CD14-positive monocyte (primary cell): Measurements from ENCODE around the gene ZFPL1. TPM values are rescaled to one million over a fixed set of nuclear protein-coding genes. Genes with fewer than 3 reads are reported as not detected.

Source experiments
- DNase-seq, 3 donors: peaks; one replicate each; pipeline ENCODE4 v3.0.0-alpha.2; 2011 to 2022
- H2AFZ ChIP-seq: 2 replicates; pipeline ENCODE4 v1.6.0; 2012; ENCODE audit warnings: mild to moderate bottlenecking, low read depth, low read length, inconsistent platforms; ENCODE audit not compliant: insufficient read depth, poor library complexity, severe bottlenecking
- H3K27ac ChIP-seq, 2 donors: 1 replicate in 1 of 2; 2 replicates in 1 of 2; pipeline ENCODE4 v1.5.1; 2012 to 2013; ENCODE audit warnings: low read length in 2 of 2, control low read depth in 1 of 2, inconsistent platforms in 1 of 2, low read depth in 1 of 2, mild to moderate bottlenecking in 1 of 2
- H3K27me3 ChIP-seq, 2 donors: one replicate each; pipeline versions ENCODE4 v1.6.0 to v1.6.1; 2011 to 2013; ENCODE audit warnings: low read length in 2 of 2; ENCODE audit not compliant: control insufficient read depth in 2 of 2, insufficient read depth in 2 of 2
- H3K36me3 ChIP-seq, 2 donors: replicated peaks in 1 of 2; 1 replicate in 1 of 2; 2 replicates in 1 of 2; pipeline versions ENCODE4 v1.5.1 to v1.6.1; 2012 to 2013; ENCODE audit warnings: low read length in 2 of 2, control low read depth in 1 of 2, inconsistent platforms in 1 of 2, mild to moderate bottlenecking in 1 of 2; ENCODE audit not compliant: insufficient read depth in 2 of 2, control insufficient read depth in 1 of 2
- H3K4me1 ChIP-seq, 2 donors: 1 replicate in 1 of 2; 2 replicates in 1 of 2; pipeline versions ENCODE4 v1.5.1 to v1.6.1; 2012 to 2013; ENCODE audit warnings: low read length in 2 of 2, control low read depth in 1 of 2, inconsistent platforms in 1 of 2, mild to moderate bottlenecking in 1 of 2, moderate library complexity in 1 of 2; ENCODE audit not compliant: insufficient read depth in 2 of 2, control insufficient read depth in 1 of 2
- H3K4me2 ChIP-seq: replicated peaks from 2 replicates; pipeline ENCODE3; 2012; ENCODE audit warnings: low read length, moderate library complexity, mild to moderate bottlenecking; ENCODE audit not compliant: poor library complexity, severe bottlenecking; ENCODE audit errors: extremely low read depth
- H3K4me3 ChIP-seq, 3 experiments: fragments of 200-600 bp in 1 of 3; sonication (generic) in 1 of 3; replicated peaks in 1 of 3; 1 replicate in 2 of 3; 2 replicates in 1 of 3; pipeline ENCODE4 v1.5.1; 2011 to 2013; ENCODE audit warnings: low read length in 3 of 3, mild to moderate bottlenecking in 3 of 3, control low read depth in 2 of 3, low read depth in 2 of 3, inconsistent platforms in 1 of 3, moderate library complexity in 1 of 3
- H3K79me2 ChIP-seq: 2 replicates; pipeline ENCODE4 v1.6.0; 2012; ENCODE audit warnings: mild to moderate bottlenecking, control low read depth, inconsistent platforms, low read length, moderate library complexity; ENCODE audit not compliant: insufficient read depth
- H3K9ac ChIP-seq: 2 replicates; pipeline ENCODE4 v1.6.0; 2017; ENCODE audit warnings: low read length, mild to moderate bottlenecking; ENCODE audit not compliant: insufficient read depth, poor library complexity, severe bottlenecking
- H3K9me3 ChIP-seq, 2 donors: replicated peaks in 1 of 2; 1 replicate in 1 of 2; 2 replicates in 1 of 2; pipeline versions ENCODE4 v1.5.1 to v1.6.1; 2012 to 2013; ENCODE audit warnings: low read length in 2 of 2, control low read depth in 1 of 2; ENCODE audit not compliant: control insufficient read depth in 1 of 2, insufficient read depth in 1 of 2
- H4K20me1 ChIP-seq: 2 replicates; pipeline ENCODE4 v1.6.0; 2012; ENCODE audit warnings: mild to moderate bottlenecking, low read length, control low read depth, moderate library complexity; ENCODE audit not compliant: insufficient read depth
- H3K27ac Mint-ChIP-seq, 7 donors: one replicate each; pipeline ENCODE4 v1.8.0; 2020; ENCODE audit warnings: mild to moderate bottlenecking in 7 of 7, mixed read lengths in 7 of 7, moderate library complexity in 6 of 7, inconsistent platforms in 2 of 7
- H3K27me3 Mint-ChIP-seq, 3 donors: one replicate each; pipeline ENCODE4 v1.8.0; 2021 to 2022; ENCODE audit warnings: low read depth in 3 of 3, mild to moderate bottlenecking in 3 of 3, mixed read lengths in 3 of 3, moderate library complexity in 3 of 3, inconsistent platforms in 1 of 3
- H3K36me3 Mint-ChIP-seq, 2 donors: one replicate each; pipeline ENCODE4 v1.8.0; 2020; ENCODE audit warnings: mixed read lengths in 2 of 2, inconsistent platforms in 1 of 2, mild to moderate bottlenecking in 1 of 2
- H3K4me1 Mint-ChIP-seq: one replicate; pipeline ENCODE4 v1.8.0; 2020; ENCODE audit warnings: mild to moderate bottlenecking, mixed read lengths
- H3K4me3 Mint-ChIP-seq, 2 donors: one replicate each; pipeline ENCODE4 v1.8.0; 2020; ENCODE audit warnings: mild to moderate bottlenecking in 2 of 2, mixed read lengths in 2 of 2, moderate library complexity in 1 of 2
- H3K9me3 Mint-ChIP-seq, 7 donors: one replicate each; pipeline ENCODE4 v1.8.0; 2020 to 2022; ENCODE audit warnings: mixed read lengths in 7 of 7, mild to moderate bottlenecking in 6 of 7, moderate library complexity in 6 of 7, inconsistent platforms in 2 of 7
- CTCF ChIP-seq: fragments of 200-600 bp; IDR thresholded peaks from one replicate; pipeline ENCODE4 v1.8.0; 2022; ENCODE audit warnings: antibody characterized with exemption, mild to moderate bottlenecking
- WGBS: methylation state at CpG from one replicate; pipeline ENCODE4 v1.1.5; 2013; ENCODE audit warnings: missing lambda C conversion rate; ENCODE audit not compliant: insufficient coverage; 5-methylcytosine and 5-hydroxymethylcytosine counted together
- intact Hi-C, 2 donors: fragments of 100-400 bp; cut with micrococcal nuclease; formaldehyde crosslinking; loops; one replicate each; pipeline versions ENCODE4 v1.15.0 to v1.15.1; 2023
- polyA plus RNA-seq, 3 donors: library from polyadenylated mRNA; depleted of rRNA in 1 of 3; unstranded in 2 of 3; stranded (reverse) in 1 of 3; fragments of 300-500 nt in 2 of 3; fragments of >200 nt in 1 of 3; fragmentation: Illumina TruSeq in 2 of 3; gene quantifications; 1 replicate in 2 of 3; 2 replicates in 1 of 3; pipeline ENCODE4 v1.2.3, GENCODE V29; 2012 to 2021

ZFPL1 gene
- polyA plus RNA-seq, 3 donors = 25.1 to 41.1 (median 27.2) TPM

DNA sequence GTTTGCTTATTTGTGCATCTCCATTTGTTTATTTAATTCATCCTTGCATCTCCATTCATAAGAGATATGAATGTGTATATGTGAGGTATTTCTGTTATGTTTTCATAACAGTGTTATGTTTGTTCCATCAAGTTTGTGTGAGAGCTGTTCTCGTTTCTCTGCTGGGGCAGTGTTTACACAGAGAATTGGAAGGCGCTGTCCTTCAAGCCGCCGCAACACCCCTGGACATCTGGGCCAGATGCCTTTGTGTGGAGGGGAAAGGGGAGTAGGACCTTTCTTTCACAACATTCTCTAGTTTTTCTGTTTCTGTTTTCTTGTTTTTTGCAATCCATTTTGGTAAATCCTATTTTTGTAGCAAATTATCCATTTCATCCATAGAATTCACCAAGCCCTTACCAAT, 20.6 kb downstream of the ZFPL1 start:
- no CpG with 5 or more reads among the region's 4 CpGs for WGBS
- H4K20me1 ChIP-seq = no peaks in the 10 kb centered on the region
- no peak overlapping the region for H3K4me3 ChIP-seq
- H3K9ac ChIP-seq = no peak overlapping the region
- no peak for DNase-seq
- H3K27ac Mint-ChIP-seq = no peak overlapping the region
- no peaks in the 10 kb centered on the region for H3K9me3 Mint-ChIP-seq
- peaks cover 17% of the 10 kb centered on the region for H3K79me2 ChIP-seq
- intact Hi-C loops = no loop called here
- peaks cover 37 to 57% of the 10 kb centered on the region in 2 donors for H3K36me3 Mint-ChIP-seq
- no peaks in the 10 kb centered on the region for H3K27me3 ChIP-seq
- no peak overlapping the region for H3K4me2 ChIP-seq
- no peaks in the 10 kb centered on the region for H3K4me1 ChIP-seq
- no peaks in the 10 kb centered on the region for H3K27me3 Mint-ChIP-seq
- no peak for TF ChIP-seq CTCF
- H3K4me3 Mint-ChIP-seq = no peak overlapping the region
- H3K9me3 ChIP-seq = no peaks in the 10 kb centered on the region
- peaks cover 26 to 84% of the 10 kb centered on the region in 2 donors for H3K36me3 ChIP-seq
- no peaks in the 10 kb centered on the region for H3K4me1 Mint-ChIP-seq
- H2AFZ ChIP-seq = no peak overlapping the region
- H3K27ac ChIP-seq = no peak overlapping the region

DNA sequence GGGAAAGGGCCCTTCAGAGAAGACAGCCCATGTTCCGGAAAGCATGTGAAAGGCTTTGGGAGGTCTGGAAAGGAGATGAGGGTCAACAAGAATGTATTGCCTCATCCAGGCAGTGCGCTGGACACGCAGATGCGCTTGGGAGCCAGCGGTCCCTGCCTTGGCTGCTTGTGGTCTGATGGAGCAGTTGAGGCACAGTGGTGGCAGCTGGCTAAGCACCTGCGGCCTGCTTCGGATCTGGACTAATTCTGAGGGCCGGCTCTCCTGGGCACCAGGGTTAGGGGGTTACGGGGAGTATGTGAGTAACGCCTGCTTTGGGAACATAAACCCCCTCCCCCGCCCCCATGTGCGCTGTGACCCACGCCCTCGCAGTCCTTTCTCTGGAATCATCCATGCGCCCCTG, 23.1 kb downstream of the ZFPL1 start:
- 99% methylated on average over 8 of the region's 15 CpGs for WGBS
- intact Hi-C loops = no loop called here
- Mint-ChIP-seq H3K27ac (no peak overlapping the region), H3K9me3 (no peaks in the 10 kb centered on the region), H3K4me1 (peaks cover 20% of the 10 kb centered on the region), H3K36me3 (peaks cover 35 to 51% of the 10 kb centered on the region in 2 donors), H3K4me3 (no peak overlapping the region), H3K27me3 (peaks cover 0 to 5% (median 2%) of the 10 kb centered on the region in 3 donors)
- Histone ChIP-seq H3K9ac (no peak overlapping the region), H3K4me1 (peaks cover 17 to 19% of the 10 kb centered on the region in 2 donors), H3K79me2 (peaks cover 2% of the 10 kb centered on the region), H3K4me3 (no peak overlapping the region), H3K36me3 (peaks cover 28 to 75% of the 10 kb centered on the region in 2 donors), H3K9me3 (no peaks in the 10 kb centered on the region), H4K20me1 (peaks cover 15% of the 10 kb centered on the region), H2AFZ (no peak overlapping the region), H3K4me2 (no peak overlapping the region), H3K27me3 (no peaks in the 10 kb centered on the region), H3K27ac (no peak overlapping the region)
- no peak for DNase-seq
- no peak for TF ChIP-seq CTCF
